SHP77 treated with DMSO at 0.1 percent for 48 hours (cell line): Measurements from ENCODE around the gene MPRIP.
"Not testable (repeated sequence)": the region's sequence is repeated elsewhere in the genome, so short reads cannot be mapped to it uniquely, and the experiment has no call there.

Experiments
- DNase-seq: peaks from one replicate; lab custom pipeline; 2025; lab: John Stamatoyannopoulos, UW

The MPRIP gene

GRCh38 chr17:17168401-17168800 is 126.1 kb downstream of the MPRIP start:
- no peak for DNase-seq

- no peak for DNase-seq
Measured at GRCh38 chr17:17169396-17169795, 127.1 kb downstream of the MPRIP start.

- no peak for DNase-seq
Measured at GRCh38 chr17:17170346-17170985, 128.2 kb downstream of the MPRIP start.

GRCh38 chr17:17171186-17171585 is 128.9 kb downstream of the MPRIP start:
- DNase-seq, result no peak

GRCh38 chr17:17172001-17172939 is 130.0 kb downstream of the MPRIP start:
- no peak for DNase-seq

GRCh38 chr17:17172990-17173389 is 130.7 kb downstream of the MPRIP start:
- DNase-seq, result no peak

GRCh38 chr17:17173921-17174320 is 131.7 kb downstream of the MPRIP start:
- DNase-seq, result no peak

- DNase-seq, result no peak
Measured at GRCh38 chr17:17175340-17175739, 133.1 kb downstream of the MPRIP start.

GRCh38 chr17:17175917-17176316 is 133.7 kb downstream of the MPRIP start:
- no peak for DNase-seq

- DNase-seq, result no peak
Measured at GRCh38 chr17:17176341-17176740, 134.1 kb downstream of the MPRIP start.

- no peak for DNase-seq
Measured at GRCh38 chr17:17177176-17177575, 134.9 kb downstream of the MPRIP start.

GRCh38 chr17:17179371-17179827 is 137.1 kb downstream of the MPRIP start:
- no peak for DNase-seq

GRCh38 chr17:17180141-17180603 is 137.9 kb downstream of the MPRIP start:
- DNase-seq, result no peak

GRCh38 chr17:17180741-17181525 is 138.7 kb downstream of the MPRIP start:
- DNase-seq, result no peak

GRCh38 chr17:17181666-17182597 is 139.7 kb downstream of the MPRIP start:
- DNase-seq, result no peak

GRCh38 chr17:17182598-17183136 is 140.4 kb downstream of the MPRIP start:
- no peak for DNase-seq

GRCh38 chr17:17183744-17184143 is 141.5 kb downstream of the MPRIP start:
- DNase-seq, result no peak

- not testable (repeated sequence) for DNase-seq
Measured at GRCh38 chr17:17184985-17185757, 142.9 kb downstream of the MPRIP start.

- DNase-seq, result no peak
Measured at GRCh38 chr17:17186051-17186450, 143.8 kb downstream of the MPRIP start.
